Esophagus muscularis mucosa (tissue), 3 donors: ENCODE data around the gene GABRD.

Experiments used
- POLR2A ChIP-seq: fragments of 450-650 bp; IDR thresholded peaks from one replicate; pipeline ENCODE4 v1.6.1; 2017; ENCODE audit warnings: antibody characterized with exemption, moderate library complexity, mild to moderate bottlenecking, low read depth
- TF ChIP-seq, protein P1 (sequence below), 3 experiments: fragments of 200-600 bp in 2 of 3; fragments of 450-650 bp in 1 of 3; sonication (generic) in 2 of 3; IDR thresholded peaks; one replicate each; pipeline ENCODE4 v1.5.1; 2017 to 2019; ENCODE audit warnings: antibody characterized with exemption in 3 of 3, mild to moderate bottlenecking in 2 of 3, moderate library complexity in 1 of 3

DNA sequence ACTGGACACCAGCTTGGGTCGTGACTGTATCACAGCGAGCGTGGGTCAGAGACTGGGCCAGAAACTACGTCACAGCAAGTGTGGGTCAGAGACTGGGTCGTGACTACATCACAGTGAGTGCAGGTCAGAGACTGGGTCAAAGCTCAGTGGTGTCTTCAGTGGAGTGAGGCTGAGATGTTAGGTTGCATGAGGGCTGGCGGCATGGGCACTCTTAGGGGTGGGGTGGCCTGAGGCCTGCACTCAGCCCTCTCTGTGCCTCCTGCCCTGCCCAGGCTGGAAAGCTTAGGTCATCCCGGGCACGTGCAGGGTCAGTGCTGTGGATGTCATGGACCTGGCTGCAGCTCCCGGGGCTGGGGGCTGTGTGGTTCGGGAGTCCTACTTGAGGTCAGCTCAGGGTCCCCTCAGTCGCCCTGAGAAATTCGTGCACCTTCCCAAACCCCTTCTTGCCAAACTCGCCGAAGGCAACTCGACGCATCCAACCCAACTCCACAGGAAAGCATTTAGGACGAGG is 34.5 kb upstream of the GABRD start:
- TF ChIP-seq, protein P1, sequence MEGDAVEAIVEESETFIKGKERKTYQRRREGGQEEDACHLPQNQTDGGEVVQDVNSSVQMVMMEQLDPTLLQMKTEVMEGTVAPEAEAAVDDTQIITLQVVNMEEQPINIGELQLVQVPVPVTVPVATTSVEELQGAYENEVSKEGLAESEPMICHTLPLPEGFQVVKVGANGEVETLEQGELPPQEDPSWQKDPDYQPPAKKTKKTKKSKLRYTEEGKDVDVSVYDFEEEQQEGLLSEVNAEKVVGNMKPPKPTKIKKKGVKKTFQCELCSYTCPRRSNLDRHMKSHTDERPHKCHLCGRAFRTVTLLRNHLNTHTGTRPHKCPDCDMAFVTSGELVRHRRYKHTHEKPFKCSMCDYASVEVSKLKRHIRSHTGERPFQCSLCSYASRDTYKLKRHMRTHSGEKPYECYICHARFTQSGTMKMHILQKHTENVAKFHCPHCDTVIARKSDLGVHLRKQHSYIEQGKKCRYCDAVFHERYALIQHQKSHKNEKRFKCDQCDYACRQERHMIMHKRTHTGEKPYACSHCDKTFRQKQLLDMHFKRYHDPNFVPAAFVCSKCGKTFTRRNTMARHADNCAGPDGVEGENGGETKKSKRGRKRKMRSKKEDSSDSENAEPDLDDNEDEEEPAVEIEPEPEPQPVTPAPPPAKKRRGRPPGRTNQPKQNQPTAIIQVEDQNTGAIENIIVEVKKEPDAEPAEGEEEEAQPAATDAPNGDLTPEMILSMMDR (IDR thresholded peaks at IDR 0.05) = no peak
- no peak for TF ChIP-seq POLR2A
